OCI-LY3 (cell line): ENCODE measurements around the gene TPK1.
A peak's percentile ranks its signal among the peaks of the same experiment; 100 is the strongest.

Experiments
- H2AFZ ChIP-seq: fragments of 200-600, 300-600 bp; shearing (Covaris generic); 2 replicates; pipeline ENCODE4 v1.6.0; 2014; ENCODE audit warnings: antibody characterized with exemption, low read depth, low read length
- H3K27ac ChIP-seq: fragments of 200-600, 300-600 bp; sonication (generic); 2 replicates; pipeline ENCODE4 v1.5.1; 2014; ENCODE audit warnings: mild to moderate bottlenecking, low read length, moderate library complexity, mixed read lengths
- H3K27me3 ChIP-seq: fragments of 200-600, 300-600 bp; sonication (generic); 2 replicates; pipeline ENCODE4 v1.6.1; 2014; ENCODE audit warnings: low read depth, low read length, mixed read lengths
- H3K36me3 ChIP-seq: fragments of 200-600, 300-600 bp; sonication (generic); replicated peaks from 2 replicates; pipeline ENCODE3; 2014; ENCODE audit warnings: low read depth, low read length, mixed read lengths
- H3K4me1 ChIP-seq: fragments of 300-600, 200-600 bp; sonication (generic); 2 replicates; pipeline ENCODE4 v1.6.1; 2014; ENCODE audit warnings: low read length, mixed read lengths
- H3K4me2 ChIP-seq: fragments of 200-600, 300-600 bp; sonication (generic); 2 replicates; pipeline ENCODE4 v1.6.1; 2014; ENCODE audit warnings: low read length, mixed read lengths
- H3K4me3 ChIP-seq: fragments of 300-600, 200-600 bp; sonication (generic); 2 replicates; pipeline ENCODE4 v1.5.1; 2014; ENCODE audit warnings: antibody characterized with exemption, mild to moderate bottlenecking, low read length, moderate library complexity
- H3K79me2 ChIP-seq: fragments of 300-600, 200-600 bp; shearing (Covaris generic); 2 replicates; pipeline ENCODE4 v1.6.1; 2014; ENCODE audit warnings: mild to moderate bottlenecking, low read length, mixed read lengths
- H3K9ac ChIP-seq: fragments of 300-600, 200-600 bp; shearing (Covaris generic); 2 replicates; pipeline ENCODE4 v1.6.0; 2014; ENCODE audit warnings: mild to moderate bottlenecking, low read length, moderate library complexity
- H3K9me3 ChIP-seq: fragments of 200-600, 300-600 bp; shearing (Covaris generic); 2 replicates; pipeline ENCODE4 v1.6.1; 2014; ENCODE audit warnings: low read length, mixed read lengths; ENCODE audit not compliant: insufficient read depth
- H4K20me1 ChIP-seq: fragments of 200-600, 300-600 bp; sonication (generic); 2 replicates; pipeline ENCODE4 v1.6.1; 2016; ENCODE audit warnings: low read length, mixed read lengths; ENCODE audit not compliant: insufficient read depth
- CTCF ChIP-seq: fragments of 200-600, 300-600 bp; sonication (generic); IDR thresholded peaks from 2 replicates; pipeline ENCODE4 v1.5.1; 2014; ENCODE audit warnings: antibody characterized with exemption, low read length, low read depth
- EZH2phosphoT487 ChIP-seq: fragments of 200-600 bp; shearing (Covaris generic); IDR thresholded peaks from 2 replicates; pipeline ENCODE4 v1.6.1; 2018; ENCODE audit warnings: antibody characterized with exemption, mixed run types, low read depth

Gene TPK1

DNA sequence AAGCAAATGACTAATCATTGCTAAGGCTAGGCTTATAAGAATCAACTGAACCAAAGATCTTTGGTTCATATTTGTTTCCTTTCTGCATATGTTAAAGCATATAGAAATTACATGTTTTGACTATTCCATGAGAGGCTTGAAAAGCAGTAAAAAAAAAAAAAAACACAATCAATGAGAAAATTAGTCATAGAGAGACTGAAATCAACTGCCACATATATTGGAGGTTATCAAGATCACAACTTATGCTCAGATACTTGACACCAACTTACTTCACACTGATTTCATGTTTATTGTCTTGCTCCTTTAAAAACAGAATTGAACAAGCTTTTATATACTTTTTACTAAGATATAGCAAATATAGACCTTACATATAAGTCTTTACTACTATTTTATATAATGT lies 161.3 kb downstream of the TPK1 start:
- H3K79me2 ChIP-seq = no peaks in the 10 kb centered on the region
- no peak overlapping the region for H3K9ac ChIP-seq
- no peak overlapping the region for H3K4me2 ChIP-seq
- no peak overlapping the region for H3K4me3 ChIP-seq
- H3K4me1 ChIP-seq = no peaks in the 10 kb centered on the region
- TF ChIP-seq EZH2phosphoT487 = no peak
- TF ChIP-seq CTCF = no peak
- H3K27ac ChIP-seq = no peak overlapping the region
- no peaks in the 10 kb centered on the region for H3K36me3 ChIP-seq
- no peaks in the 10 kb centered on the region for H3K9me3 ChIP-seq
- H4K20me1 ChIP-seq = no peaks in the 10 kb centered on the region
- H2AFZ ChIP-seq = no peak overlapping the region
- H3K27me3 ChIP-seq = no peaks in the 10 kb centered on the region

DNA sequence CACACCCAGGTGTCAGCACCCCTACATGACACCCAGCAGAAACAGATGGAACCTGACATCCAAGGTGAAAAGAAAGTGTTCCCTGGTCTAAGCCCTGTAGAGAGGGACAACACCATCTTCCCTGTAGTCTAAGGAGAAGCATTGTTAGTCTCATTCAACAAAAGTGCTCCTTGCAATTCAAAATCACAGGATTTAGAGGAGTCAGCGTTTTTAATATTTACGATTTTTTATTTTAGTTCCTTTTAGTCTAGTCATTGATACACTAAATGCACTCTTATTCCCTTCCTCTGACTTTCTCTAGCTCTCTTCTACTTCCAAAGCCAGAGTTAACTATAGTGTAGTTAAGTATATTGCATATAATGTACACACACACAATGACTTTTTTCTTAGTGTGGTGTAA lies 163.0 kb downstream of the TPK1 start:
- no peak for TF ChIP-seq EZH2phosphoT487
- TF ChIP-seq CTCF = no peak
- Histone ChIP-seq H3K9ac (no peak overlapping the region), H3K27ac (no peak overlapping the region), H3K4me3 (no peak overlapping the region), H3K79me2 (no peaks in the 10 kb centered on the region), H4K20me1 (no peaks in the 10 kb centered on the region), H3K9me3 (no peaks in the 10 kb centered on the region), H3K4me1 (no peaks in the 10 kb centered on the region), H3K27me3 (no peaks in the 10 kb centered on the region), H3K4me2 (no peak overlapping the region), H2AFZ (no peak overlapping the region), H3K36me3 (no peaks in the 10 kb centered on the region)

- Histone ChIP-seq H3K79me2 (no peaks in the 10 kb centered on the region), H3K4me3 (no peak overlapping the region), H3K9me3 (no peaks in the 10 kb centered on the region), H3K27ac (no peak overlapping the region), H3K9ac (no peak overlapping the region), H3K36me3 (no peaks in the 10 kb centered on the region), H4K20me1 (no peaks in the 10 kb centered on the region), H2AFZ (no peak overlapping the region), H3K4me1 (no peaks in the 10 kb centered on the region), H3K4me2 (no peak overlapping the region), H3K27me3 (no peaks in the 10 kb centered on the region)
- no peak for TF ChIP-seq EZH2phosphoT487
- no peak for TF ChIP-seq CTCF
Measured at GRCh38 chr7:144671429-144671828, 164.4 kb downstream of the TPK1 start.

- Histone ChIP-seq H3K9ac (no peak overlapping the region), H2AFZ (no peak overlapping the region), H4K20me1 (no peaks in the 10 kb centered on the region), H3K9me3 (no peaks in the 10 kb centered on the region), H3K4me2 (no peak overlapping the region), H3K79me2 (no peaks in the 10 kb centered on the region), H3K27ac (no peak overlapping the region), H3K4me3 (no peak overlapping the region), H3K27me3 (no peaks in the 10 kb centered on the region), H3K36me3 (no peaks in the 10 kb centered on the region), H3K4me1 (no peaks in the 10 kb centered on the region)
- TF ChIP-seq CTCF = peak; percentile 68
- TF ChIP-seq EZH2phosphoT487 = no peak
Measured at GRCh38 chr7:144670218-144670617, 165.6 kb downstream of the TPK1 start.
